Measurements from ENCODE around the gene MAP4K3.

- TF ChIP-seq ZBTB17 (tag by site-specific recombination; IDR thresholded peaks at IDR 0.05) (no peak), TCF7L2 (IDR thresholded peaks at IDR 0.05; ENCODE audit: borderline replicate concordance, low read depth, low read length) (no peak), ZNF174 (tag by site-specific recombination; IDR thresholded peaks at IDR 0.05) (no peak), ZNF473 (tag by site-specific recombination; IDR thresholded peaks at IDR 0.05) (no peak), ZFP69B (tag by site-specific recombination; IDR thresholded peaks at IDR 0.05) (no peak), ZNF121 (tag by site-specific recombination; IDR thresholded peaks at IDR 0.05) (no peak)
- TF ChIP-seq, protein P1, sequence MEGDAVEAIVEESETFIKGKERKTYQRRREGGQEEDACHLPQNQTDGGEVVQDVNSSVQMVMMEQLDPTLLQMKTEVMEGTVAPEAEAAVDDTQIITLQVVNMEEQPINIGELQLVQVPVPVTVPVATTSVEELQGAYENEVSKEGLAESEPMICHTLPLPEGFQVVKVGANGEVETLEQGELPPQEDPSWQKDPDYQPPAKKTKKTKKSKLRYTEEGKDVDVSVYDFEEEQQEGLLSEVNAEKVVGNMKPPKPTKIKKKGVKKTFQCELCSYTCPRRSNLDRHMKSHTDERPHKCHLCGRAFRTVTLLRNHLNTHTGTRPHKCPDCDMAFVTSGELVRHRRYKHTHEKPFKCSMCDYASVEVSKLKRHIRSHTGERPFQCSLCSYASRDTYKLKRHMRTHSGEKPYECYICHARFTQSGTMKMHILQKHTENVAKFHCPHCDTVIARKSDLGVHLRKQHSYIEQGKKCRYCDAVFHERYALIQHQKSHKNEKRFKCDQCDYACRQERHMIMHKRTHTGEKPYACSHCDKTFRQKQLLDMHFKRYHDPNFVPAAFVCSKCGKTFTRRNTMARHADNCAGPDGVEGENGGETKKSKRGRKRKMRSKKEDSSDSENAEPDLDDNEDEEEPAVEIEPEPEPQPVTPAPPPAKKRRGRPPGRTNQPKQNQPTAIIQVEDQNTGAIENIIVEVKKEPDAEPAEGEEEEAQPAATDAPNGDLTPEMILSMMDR (tag by site-specific recombination; IDR thresholded peaks at IDR 0.05): no peak
These were observed 189.5 kb downstream of the MAP4K3 start for GRCh38 chr2:39247512-39248043.
